HTERT RPE-1 (cell line): Measurements from ENCODE around the gene FJX1.

Experiments
- in situ Hi-C: fragments of 300-500 bp; cut with MboI; formaldehyde crosslinking; loops from 4 replicates; pipeline ENCODE4 v1.14.3; 2020; ENCODE audit warnings: low sequenced_read_pairs

Gene FJX1, protein sequence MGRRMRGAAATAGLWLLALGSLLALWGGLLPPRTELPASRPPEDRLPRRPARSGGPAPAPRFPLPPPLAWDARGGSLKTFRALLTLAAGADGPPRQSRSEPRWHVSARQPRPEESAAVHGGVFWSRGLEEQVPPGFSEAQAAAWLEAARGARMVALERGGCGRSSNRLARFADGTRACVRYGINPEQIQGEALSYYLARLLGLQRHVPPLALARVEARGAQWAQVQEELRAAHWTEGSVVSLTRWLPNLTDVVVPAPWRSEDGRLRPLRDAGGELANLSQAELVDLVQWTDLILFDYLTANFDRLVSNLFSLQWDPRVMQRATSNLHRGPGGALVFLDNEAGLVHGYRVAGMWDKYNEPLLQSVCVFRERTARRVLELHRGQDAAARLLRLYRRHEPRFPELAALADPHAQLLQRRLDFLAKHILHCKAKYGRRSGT

DNA sequence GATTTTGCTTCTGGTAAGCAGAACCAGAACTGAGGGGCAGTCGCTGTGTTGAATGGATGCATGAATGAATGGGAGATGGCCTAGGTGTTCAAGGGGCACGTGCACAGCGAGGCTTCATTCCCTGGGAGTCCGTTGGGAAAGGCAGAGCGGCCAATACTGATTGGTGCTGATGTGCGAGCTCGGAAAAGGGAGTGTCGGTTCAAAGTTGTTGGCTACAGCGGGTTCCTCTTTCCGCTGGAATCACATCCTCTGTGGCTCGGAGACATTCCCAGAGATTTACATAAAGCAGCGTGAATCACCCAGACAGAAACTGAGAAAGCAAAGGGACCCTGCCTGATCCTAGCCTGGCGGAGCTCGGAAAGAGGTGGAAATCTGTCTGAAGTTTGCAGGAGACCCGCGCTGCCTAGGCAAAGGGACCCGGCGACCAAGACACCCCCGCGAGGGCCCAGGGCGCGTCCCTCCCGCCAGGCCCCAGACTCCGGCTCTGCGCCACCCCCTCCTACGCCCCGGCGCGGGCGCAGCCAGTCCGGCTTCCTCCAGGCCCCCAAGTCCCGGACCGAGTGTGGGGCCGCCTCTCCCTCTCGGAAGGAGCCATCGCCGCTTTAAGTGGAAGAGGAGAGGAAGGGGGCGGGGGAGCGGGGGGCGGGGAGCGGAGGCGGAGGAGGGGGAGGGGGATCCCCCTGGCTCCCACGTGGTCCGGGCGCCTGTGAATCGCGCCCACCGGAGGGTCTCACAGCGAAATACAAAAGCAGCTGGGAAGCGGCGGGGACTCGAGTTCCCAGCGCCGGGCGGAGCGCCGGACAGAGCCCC, at the start of gene FJX1:
FJX1 (plus strand) TSS at position 774 of the 810 bp plus-strand sequence. CDS start 177 bp downstream, outside the sequence.
- in situ Hi-C loops = no loop called here

DNA sequence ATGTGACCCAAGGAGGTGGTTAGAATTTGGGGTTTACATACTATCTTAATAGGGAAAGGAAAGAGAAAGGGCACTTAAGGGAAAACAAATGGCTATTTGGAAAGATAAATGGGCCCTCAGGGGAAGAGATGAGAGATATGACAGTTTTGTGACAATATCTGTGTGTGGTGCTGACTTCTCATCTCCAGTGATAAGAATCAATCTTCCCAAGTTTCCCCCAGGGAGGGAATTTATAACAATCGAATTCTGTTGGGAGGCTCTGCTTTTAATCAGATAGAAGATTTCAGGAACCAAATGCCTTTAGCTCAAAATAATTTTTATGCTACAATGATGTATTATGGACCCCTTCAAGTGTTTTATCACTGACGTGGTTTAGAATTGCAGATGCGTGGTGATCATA, 46.6 kb upstream of the FJX1 start:
- in situ Hi-C loops = no loop called here

DNA sequence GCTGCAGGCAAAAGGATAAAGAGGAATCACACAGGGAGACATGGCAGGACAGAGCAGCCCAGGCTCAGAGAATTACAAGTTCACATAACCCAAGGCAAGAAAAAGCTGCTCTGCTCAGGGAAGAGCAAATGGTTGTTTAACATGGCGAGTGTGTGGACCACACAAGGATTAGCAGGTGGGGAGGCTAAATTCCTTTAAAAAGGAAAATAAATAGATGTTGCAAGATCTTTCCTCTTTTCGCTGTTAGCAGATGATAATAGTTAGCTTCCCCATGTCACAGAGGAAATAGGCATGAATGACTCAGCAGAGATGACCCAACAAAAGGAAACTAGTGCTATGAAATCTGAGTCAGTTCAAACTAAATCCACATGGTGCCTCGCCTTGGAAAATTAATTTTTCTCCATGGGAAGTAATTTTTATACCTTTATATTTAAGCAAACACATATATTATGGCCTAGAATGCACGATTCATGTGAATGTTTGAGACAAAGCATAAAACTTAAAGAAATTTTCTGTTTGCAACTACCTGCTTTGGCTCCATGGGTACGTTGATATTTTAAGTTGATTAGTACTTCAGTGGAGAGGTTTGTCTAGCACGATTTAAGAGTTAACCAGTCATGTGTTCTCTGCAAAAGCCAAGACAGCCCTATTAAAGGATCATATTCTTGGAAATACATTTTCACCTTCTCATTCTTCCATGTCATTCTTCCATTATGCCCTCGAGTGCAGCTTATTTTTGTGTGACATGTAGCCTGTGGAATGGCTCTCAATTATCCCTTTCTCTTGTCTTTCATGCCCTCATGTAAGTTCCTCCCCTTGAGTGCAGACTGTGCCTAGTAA, 38.5 kb upstream of the FJX1 start:
- in situ Hi-C loops = no loop called here

DNA sequence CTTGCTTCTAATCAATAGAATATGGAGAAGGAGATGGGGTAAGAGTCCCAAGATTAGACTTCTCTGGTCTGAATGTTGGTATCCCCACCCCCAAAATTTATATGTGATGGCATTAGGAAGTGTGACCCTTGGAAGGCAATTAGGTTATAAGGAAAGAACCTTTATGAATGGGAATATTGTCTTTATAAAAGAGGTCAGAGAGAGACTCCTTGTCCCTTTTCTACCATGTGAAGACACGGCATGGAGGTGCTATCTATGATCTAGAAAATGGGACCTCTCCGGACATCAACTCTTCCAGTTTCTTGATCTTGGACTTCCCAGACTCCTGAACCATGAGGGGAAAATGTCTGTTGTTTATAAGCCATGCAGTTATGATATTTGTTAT, 37.9 kb upstream of the FJX1 start:
- in situ Hi-C loops = no loop called here

DNA sequence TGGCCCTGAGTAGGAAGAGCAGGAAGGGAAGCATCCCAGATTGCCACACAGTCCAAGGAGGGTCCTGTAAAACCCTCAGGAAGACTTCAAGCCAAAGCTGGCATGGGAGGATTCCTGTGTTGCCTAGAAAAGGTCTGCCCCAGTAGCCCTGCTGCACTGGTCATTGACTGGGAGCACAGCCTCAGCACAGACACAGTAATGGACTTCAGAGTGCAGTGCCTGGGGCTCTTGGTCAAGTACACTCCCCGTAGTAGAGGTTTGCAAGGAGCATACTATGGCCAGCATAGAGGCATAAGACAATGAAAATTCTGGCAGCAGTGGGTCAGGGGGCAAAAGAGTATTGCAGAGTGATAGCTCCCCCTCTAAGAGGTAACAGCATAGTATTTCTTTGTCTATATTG, 36.2 kb upstream of the FJX1 start:
- in situ Hi-C loops = no loop called here

DNA sequence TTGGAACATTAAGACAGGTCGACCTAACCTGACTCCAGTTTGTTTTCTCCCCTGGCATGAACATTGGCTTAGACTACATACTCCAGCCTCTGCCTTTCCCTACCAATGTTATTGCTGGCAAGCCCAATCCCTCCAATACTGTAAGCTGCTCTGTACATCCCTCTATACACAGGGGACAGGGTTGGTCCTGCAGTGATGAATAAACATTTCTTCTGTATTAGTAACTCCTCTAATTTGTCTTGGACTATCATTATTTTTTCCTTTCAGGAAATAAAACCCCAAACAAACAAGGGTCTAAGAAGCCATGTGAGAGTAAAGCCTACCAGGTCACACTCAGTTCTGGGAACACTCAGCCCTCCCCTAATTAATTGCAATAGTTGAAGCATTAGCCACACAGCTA, 35.1 kb upstream of the FJX1 start:
- in situ Hi-C loops = no loop called here

DNA sequence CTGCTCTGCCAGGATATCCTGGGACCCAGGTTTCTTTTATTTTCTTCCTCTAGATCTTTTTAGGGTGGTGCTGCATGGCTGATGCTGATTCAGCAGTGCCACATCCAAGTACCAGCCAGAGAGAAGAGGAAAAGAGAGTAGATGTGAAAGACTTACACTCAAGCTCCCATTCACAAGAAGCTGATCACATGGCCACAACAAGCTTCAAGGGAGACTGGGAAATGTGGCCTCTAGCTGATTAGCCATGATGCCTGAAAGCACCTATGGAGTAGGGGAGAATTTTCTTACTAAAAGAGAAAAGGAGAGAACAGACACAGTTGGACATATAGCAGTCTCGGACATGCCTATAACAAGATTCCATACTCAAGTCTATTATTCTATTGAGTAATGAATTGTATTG, 34.4 kb upstream of the FJX1 start:
- in situ Hi-C loops = no loop called here

DNA sequence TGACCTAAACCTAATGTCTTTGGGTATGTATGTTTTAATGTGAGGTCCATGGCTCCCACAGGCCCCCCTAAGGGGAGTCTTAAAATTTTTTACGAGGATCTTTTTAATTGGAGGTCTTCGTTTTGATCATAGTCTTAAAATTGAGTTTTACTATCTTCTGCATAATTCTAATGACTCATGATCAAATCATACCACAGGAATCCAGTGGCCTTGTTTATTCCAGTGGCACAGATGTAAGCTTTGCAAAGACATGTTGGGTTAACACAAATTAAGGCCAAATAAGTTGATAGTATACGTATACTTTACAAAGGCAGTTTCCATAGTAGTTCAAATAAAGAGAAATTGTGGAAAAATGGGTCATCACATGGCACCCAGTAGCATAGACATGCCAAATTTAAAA, 33.9 kb upstream of the FJX1 start:
- in situ Hi-C loops = no loop called here

DNA sequence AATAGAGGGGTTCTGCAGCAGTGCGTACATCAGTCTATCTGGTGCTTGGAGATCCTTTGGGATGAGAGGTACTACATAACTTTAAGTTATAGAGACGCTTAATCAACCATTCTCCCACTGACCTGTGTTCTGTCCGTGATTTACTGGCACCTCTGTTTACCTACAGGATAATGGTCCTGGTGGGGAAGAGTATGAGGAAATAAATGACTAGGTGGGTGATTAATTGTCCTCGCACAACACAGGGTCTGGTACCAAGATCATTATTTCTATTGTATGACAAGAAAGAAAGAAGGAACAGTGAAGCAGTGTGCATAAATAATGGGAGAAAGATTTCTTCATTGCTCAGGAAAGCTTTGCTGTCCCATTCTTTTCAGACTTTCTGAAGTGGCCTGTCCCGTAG, 32.8 kb upstream of the FJX1 start:
- in situ Hi-C loops = no loop called here

DNA sequence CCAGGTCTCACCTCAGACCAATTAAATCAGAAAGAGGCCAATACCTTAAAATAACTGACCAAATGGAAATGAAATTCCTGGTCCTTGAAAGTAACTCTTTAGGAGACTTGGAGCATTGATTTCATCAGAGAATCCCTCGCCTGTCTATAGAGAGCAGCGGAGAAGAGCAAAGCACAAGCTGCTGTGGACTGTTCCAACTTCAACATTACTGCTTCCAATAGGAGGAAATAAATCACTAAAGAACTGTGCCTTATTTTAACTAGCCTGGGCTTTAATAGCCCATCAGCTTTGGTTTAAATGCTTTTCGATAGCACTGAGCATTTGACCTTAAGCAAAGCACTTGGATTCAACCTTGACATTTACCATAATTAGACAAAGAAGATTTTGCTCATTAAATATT, 32.0 kb upstream of the FJX1 start:
- in situ Hi-C loops = no loop called here

DNA sequence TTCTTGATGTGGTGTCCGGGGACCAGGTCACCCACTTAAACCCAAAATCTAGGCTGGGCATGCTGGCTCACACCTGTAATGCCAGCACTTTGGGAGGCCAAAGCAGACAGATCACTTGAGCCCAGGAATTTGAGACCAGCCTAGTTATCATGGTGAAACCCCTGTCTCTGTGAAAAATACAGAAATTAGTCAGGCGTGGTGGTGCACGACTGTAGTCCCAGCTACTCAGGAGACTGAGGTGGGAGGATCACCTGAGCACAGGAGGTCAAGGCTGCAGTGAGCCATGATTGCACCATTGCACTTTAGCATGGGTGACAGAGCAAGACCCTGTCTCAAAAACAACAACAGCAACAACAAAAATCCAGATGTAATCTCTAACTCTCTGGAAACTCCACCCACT, 30.3 kb upstream of the FJX1 start:
- in situ Hi-C loops = no loop called here

DNA sequence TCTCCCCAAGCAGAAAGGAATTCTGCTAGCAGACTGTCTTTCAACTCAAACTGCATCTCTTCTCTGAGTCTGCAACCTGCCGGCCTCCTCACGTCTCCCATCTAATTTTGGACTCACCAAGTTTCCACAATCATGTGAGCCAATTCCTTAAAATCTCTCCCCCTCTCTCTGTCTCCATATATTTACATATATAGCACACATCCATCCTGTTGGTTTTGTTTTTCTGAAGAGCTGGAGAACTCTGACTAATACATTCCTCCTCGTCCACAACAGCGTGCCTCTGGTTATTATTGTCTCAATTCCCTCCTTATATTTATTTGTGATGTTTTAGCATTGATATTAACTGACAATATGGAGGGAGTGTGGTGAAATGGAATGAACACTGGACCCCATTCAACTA, 29.6 kb upstream of the FJX1 start:
- in situ Hi-C loops = no loop called here

DNA sequence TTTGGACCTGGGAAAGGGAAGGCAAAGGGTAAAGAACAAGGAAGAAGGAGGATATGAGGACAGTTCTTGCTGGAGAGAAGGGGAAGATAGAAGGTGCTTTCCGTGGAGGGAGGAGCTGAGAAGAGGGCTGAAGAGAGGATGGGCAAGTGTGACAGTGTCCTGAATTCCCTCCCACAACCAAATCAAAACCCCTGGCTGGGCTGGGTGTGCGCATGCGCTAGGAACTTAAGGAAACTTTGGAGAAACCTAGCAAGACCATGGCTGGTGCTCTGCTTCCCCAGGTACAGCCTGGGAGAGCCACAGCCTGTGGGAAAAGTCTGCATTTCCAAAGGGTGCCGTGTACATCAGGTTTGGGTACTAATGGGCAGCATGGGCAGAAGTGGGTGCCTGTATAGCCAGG, 29.0 kb upstream of the FJX1 start:
- in situ Hi-C loops = no loop called here

DNA sequence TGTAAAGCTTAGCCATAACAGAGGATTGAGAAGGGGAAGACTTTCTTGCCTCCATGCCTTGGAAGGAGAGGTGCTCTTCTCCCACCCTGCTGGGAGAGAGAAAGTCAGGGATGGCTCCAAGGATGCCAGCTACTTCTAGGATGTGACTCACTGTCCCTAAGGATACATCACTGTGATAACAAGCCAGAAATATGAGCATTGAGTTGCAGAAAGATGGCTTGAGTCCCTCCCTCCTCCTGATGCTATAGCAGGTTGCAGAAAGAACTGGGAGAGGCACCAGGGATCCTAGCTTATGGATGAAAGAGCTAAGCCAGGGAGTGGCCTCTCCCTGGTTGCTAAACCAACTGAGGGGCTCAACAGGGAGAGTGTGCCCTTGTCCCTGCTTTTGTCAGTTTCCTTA, 27.8 kb upstream of the FJX1 start:
- in situ Hi-C loops = no loop called here

DNA sequence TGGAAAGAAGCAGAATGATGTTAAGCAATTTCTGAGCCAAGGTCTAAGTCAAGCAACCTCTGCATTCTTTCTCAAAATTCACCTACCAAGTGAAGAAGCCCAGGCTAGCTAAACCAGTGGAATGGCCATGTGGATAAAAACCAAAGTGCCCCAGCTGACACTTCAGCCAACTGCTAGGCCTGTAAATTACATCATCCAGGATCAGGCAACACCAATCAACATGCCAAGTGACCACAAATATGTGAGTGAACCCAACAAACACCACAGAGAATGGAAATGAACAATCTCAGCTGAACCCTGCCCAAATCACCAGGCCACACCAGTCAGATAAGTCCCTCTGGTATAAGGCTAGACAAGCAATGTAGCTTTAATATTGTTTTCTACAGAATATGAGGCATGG, 25.1 kb upstream of the FJX1 start:
- in situ Hi-C loops = no loop called here

DNA sequence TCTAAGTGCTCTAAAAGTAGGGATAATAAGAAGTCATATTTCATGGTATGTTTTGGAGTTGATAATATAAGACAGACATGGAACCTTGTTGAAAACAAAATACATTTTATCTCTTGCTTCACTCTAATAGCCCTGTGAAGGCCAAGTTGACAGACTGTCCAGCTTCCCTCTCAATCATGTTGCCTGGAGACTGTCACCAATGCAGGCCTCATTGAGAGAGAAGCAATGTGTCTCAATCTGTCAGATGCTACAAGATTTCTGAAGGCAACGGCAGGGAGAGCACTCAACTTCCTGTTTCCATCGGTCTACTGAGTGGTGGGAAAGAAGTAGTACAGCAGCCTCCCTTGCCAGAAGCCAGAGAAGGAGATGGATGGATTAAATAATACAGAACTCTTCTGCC, 23.6 kb upstream of the FJX1 start:
- in situ Hi-C loops = no loop called here

DNA sequence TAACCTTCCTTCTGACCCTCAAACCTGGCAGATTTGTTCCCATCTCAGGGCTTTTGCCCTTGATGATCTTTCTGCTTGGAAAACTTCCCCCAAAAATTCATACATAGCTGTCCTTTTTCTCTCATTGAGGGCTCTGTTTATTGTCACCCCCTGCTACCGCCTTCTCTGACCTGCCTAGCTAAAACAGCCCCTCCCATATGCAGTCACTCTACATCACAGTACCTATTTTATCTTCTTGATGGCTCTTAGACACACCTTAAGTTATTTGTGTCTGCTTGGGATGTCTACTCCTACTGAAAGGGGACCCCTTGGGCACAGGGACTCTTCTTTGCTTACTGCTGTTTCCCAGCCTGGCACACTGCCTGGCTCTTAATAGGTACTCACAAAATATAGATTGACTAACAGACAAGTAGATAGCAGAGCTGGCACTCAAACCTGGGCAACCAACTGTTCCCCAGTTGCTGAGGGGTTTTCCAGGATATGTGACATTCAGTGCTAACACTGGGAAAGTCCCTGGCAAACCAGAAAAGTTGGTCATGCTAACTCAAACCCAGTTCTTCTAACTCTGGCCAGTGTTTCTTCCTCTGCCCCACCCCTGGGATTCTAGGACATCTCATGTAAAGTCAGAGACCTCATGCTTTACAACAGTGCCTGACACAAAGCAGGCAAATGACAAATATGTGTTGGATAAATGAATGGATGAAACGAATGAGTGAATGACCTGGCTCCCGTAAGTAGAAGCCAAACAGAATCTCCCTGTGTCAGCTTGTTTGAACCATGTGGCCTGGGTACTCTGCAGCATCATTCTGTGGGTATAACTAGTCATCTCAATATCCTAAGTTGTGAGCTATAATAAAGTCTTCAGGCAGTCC, 19.8 kb upstream of the FJX1 start:
- in situ Hi-C loops = no loop called here

DNA sequence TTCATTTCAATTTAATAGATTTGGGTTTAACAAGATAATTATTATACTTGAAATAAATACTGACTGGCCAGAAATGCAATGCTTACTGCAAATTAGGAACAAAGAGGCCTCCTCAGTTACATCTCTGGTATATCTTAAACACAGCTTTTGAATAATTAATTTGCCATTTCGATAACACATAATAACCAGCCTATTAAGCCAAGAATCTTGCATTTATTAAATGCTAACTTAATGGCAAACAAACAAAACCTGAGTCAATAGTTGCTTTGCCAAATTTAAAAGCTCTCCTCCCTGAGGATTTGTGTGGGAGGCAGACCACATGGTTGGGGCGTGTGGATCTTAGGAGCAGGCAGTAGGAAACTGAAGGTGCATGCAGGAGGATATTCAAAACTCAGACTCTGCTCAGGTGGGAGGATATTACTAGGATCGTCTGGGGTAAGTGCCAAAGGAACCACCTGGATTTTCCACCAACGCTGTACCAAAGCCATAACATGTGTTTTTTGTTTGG, 17.9 kb upstream of the FJX1 start:
- in situ Hi-C loops = no loop called here

DNA sequence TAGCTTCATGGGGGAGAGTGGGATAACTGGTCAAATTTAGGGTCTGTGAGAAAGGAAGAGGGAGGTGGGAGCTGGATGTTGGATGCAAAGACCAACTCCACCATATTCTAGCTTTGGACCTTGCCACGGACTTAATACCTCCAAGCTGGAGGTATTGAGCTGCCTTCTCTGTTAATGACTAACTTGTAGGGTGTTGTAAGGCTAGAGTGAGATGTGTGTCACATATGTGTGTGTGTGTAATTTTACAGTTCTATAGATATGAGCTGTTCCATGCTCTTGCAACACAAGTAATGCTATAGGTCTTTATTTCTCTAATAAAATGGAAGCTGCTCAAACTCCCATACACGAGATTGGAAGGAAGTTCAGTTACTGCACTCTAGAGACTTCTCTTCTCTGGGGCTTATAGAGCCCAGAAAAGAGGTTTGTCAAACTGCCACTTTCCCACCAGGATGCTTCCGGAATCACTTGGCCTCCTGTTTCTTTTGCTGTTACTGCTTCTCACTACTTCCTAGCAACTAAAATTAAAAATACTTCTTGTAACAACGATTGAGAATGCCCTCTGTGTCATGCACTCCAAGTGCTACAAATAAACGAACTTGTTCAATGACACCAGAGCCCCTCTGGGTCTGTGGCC, 16.0 kb upstream of the FJX1 start:
- in situ Hi-C loops = no loop called here

DNA sequence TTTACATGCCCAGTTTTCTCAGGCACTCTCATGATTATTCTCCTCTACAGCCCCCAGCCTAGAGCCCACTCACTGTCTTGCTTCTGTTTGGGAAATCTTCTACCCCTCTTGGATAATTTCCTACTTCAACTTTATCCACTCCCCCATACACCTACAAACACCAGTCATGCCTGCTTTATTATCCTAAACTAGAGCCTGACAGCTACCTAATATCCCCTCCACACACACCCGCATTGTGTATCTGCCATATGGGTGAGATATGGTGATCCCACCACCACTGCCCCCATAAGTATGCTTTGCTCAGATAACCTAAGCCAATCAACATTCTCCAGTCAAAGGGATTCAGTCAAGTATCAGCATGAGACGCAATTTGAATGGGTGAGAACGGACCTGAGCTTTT, 15.3 kb upstream of the FJX1 start:
- in situ Hi-C loops = no loop called here
